Measurements from ENCODE around the gene GPR108. TPM values are rescaled to one million over a fixed set of nuclear protein-coding genes. Genes with fewer than 3 reads are reported as not detected.

GPR108 gene
- total and polyA plus RNA-seq, 2 of the 13 experiments (the other 11 are each of a cell fraction or from before 2014, with no cell fraction given): 36.4 to 63.0 TPM

DNA sequence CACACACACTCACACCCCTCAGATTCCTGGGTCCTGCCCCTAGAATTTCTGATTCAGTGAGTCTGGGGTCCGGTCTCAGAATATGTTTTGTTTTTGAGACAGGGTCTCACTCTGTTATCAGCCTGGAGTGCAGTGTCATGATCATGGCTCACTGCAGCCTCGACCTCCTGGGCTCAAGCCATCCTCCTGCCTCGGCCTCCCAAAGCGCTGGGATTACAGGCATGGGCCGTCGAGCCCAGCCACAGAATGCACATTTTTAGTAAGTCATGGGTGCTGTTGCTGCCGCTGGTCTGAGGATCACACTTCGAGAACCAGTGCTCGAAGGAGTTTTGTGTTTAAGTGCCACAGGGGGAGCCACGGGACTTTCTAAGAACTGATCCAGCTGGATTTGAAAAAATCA, 45.4 kb downstream of the GPR108 start (continued):
- TF ChIP-seq, protein P1, sequence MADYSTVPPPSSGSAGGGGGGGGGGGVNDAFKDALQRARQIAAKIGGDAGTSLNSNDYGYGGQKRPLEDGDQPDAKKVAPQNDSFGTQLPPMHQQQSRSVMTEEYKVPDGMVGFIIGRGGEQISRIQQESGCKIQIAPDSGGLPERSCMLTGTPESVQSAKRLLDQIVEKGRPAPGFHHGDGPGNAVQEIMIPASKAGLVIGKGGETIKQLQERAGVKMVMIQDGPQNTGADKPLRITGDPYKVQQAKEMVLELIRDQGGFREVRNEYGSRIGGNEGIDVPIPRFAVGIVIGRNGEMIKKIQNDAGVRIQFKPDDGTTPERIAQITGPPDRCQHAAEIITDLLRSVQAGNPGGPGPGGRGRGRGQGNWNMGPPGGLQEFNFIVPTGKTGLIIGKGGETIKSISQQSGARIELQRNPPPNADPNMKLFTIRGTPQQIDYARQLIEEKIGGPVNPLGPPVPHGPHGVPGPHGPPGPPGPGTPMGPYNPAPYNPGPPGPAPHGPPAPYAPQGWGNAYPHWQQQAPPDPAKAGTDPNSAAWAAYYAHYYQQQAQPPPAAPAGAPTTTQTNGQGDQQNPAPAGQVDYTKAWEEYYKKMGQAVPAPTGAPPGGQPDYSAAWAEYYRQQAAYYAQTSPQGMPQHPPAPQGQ (CRISPR knock-in tag; IDR thresholded peaks at IDR 0.05; ENCODE audit: borderline replicate concordance): no peak
- TF ChIP-seq GTF3A (CRISPR knock-in tag; conservative IDR thresholded peaks at IDR 0.05) (no peak), ZMYM3 (CRISPR knock-in tag; IDR thresholded peaks at IDR 0.05) (0 out of 2 replicates have a peak, but pooled peaks have one; percentile 15), MTA3 (CRISPR knock-in tag; IDR thresholded peaks at IDR 0.05) (no peak), TEAD2 (CRISPR knock-in tag; IDR thresholded peaks at IDR 0.05) (no peak), ZNF549 (CRISPR knock-in tag; IDR thresholded peaks at IDR 0.05) (no peak), HDAC2 (CRISPR knock-in tag; IDR thresholded peaks at IDR 0.05) (no peak), ZNF672 (CRISPR knock-in tag; IDR thresholded peaks at IDR 0.05) (no peak), ZNF432 (CRISPR knock-in tag; IDR thresholded peaks at IDR 0.05; ENCODE audit: borderline replicate concordance) (no peak), ZSCAN30 (CRISPR knock-in tag; IDR thresholded peaks at IDR 0.05) (no peak), STAG1 (CRISPR knock-in tag; IDR thresholded peaks at IDR 0.05) (no peak), RORA (CRISPR knock-in tag; IDR thresholded peaks at IDR 0.05) (no peak), TP53 (CRISPR knock-in tag; conservative IDR thresholded peaks at IDR 0.05) (no peak), JDP2 (CRISPR knock-in tag; IDR thresholded peaks at IDR 0.05; ENCODE audit: borderline replicate concordance) (no peak), PHF8 (CRISPR knock-in tag; IDR thresholded peaks at IDR 0.05) (no peak), POLR2AphosphoS5 (IDR thresholded peaks at IDR 0.05; ENCODE audit: low read depth, low read length) (0 out of 2 replicates have a peak, but pooled peaks have one; percentile 19), BORCS8-MEF2B (CRISPR knock-in tag; IDR thresholded peaks at IDR 0.05) (no peak), SP4 (CRISPR knock-in tag; IDR thresholded peaks at IDR 0.05) (peak; percentile 35; the same call in 1 of the 2 replicates), RBM22 (optimal IDR thresholded peaks at IDR 0.05; ENCODE audit: low read length) (peak; percentile 29), ZNF652 (CRISPR knock-in tag; IDR thresholded peaks at IDR 0.05; ENCODE audit: borderline replicate concordance, low read depth) (no peak), HNRNPH1 (optimal IDR thresholded peaks at IDR 0.05; ENCODE audit: low read depth, low read length) (no peak), CENPT (CRISPR knock-in tag; IDR thresholded peaks at IDR 0.05; ENCODE audit: low read depth) (no peak)
- TF ChIP-seq, protein P2, sequence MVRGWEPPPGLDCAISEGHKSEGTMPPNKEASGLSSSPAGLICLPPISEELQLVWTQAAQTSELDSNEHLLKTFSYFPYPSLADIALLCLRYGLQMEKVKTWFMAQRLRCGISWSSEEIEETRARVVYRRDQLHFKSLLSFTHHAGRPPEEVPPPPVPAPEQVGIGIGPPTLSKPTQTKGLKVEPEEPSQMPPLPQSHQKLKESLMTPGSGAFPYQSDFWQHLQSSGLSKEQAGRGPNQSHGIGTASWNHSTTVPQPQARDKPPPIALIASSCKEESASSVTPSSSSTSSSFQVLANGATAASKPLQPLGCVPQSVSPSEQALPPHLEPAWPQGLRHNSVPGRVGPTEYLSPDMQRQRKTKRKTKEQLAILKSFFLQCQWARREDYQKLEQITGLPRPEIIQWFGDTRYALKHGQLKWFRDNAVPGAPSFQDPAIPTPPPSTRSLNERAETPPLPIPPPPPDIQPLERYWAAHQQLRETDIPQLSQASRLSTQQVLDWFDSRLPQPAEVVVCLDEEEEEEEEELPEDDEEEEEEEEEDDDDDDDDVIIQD (CRISPR knock-in tag; IDR thresholded peaks at IDR 0.05; ENCODE audit: low read depth): no peak
- TF ChIP-seq, protein P3, sequence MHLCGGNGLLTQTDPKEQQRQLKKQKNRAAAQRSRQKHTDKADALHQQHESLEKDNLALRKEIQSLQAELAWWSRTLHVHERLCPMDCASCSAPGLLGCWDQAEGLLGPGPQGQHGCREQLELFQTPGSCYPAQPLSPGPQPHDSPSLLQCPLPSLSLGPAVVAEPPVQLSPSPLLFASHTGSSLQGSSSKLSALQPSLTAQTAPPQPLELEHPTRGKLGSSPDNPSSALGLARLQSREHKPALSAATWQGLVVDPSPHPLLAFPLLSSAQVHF (CRISPR knock-in tag; IDR thresholded peaks at IDR 0.05): no peak
